Common myeloid progenitor, CD34-positive (primary cell): ENCODE measurements around the gene PHF12.

Experiments
- CTCF ChIA-PET: fragments of 350-600 bp; sonication (Branson Sonifier 250); formaldehyde crosslinking; loops from one replicate; lab custom pipeline; 2021; ENCODE audit warnings: antibody characterized with exemption; lab: Charles Lee
- POLR2A ChIA-PET: fragments of 350-600 bp; sonication (Branson Sonifier 250); formaldehyde crosslinking; loops from one replicate; lab custom pipeline; 2021; ENCODE audit warnings: antibody characterized with exemption; lab: Charles Lee
- DNase-seq, 3 donors: peaks; one replicate each; pipeline versions ENCODE4 v3.0.0 to v3.0.0-alpha.2; 2013
- H3K27ac ChIP-seq, 2 experiments: 1 replicate in 1 of 2; 2 replicates in 1 of 2; pipeline ENCODE4 v1.7.0; 2013; ENCODE audit warnings: inconsistent platforms in 2 of 2, low read length in 2 of 2, mild to moderate bottlenecking in 2 of 2, low read depth in 1 of 2, moderate library complexity in 1 of 2; ENCODE audit not compliant: severe bottlenecking in 2 of 2, insufficient read depth in 1 of 2, poor library complexity in 1 of 2
- H3K27me3 ChIP-seq, 5 experiments: replicated peaks in 2 of 5; 1 replicate in 3 of 5; 2 replicates in 2 of 5; pipeline versions ENCODE4 v1.6.1 to v1.7.0; 2013; ENCODE audit warnings: low read length in 4 of 5, mild to moderate bottlenecking in 2 of 5, moderate library complexity in 2 of 5, inconsistent platforms in 1 of 5; ENCODE audit not compliant: insufficient read depth in 5 of 5, control insufficient read depth in 4 of 5
- H3K36me3 ChIP-seq, 4 experiments: 1 replicate in 2 of 4; 2 replicates in 2 of 4; pipeline versions ENCODE4 v1.6.1 to v1.7.0; 2013; ENCODE audit warnings: low read length in 3 of 4, control low read depth in 1 of 4, mild to moderate bottlenecking in 1 of 4; ENCODE audit not compliant: control insufficient read depth in 4 of 4, insufficient read depth in 4 of 4
- H3K4me1 ChIP-seq, 4 experiments: 1 replicate in 3 of 4; 2 replicates in 1 of 4; pipeline versions ENCODE4 v1.6.1 to v1.7.1; 2013; ENCODE audit warnings: low read length in 3 of 4, mild to moderate bottlenecking in 3 of 4, control low read depth in 1 of 4, inconsistent platforms in 1 of 4, moderate library complexity in 1 of 4; ENCODE audit not compliant: control insufficient read depth in 4 of 4, insufficient read depth in 4 of 4; ENCODE audit errors: control extremely low read depth in 1 of 4
- H3K4me3 ChIP-seq, 7 experiments: 1 replicate in 4 of 7; 2 replicates in 3 of 7; pipeline versions ENCODE4 v1.5.1 to v1.7.0; 2013; ENCODE audit warnings: mild to moderate bottlenecking in 7 of 7, low read length in 6 of 7, moderate library complexity in 6 of 7, inconsistent platforms in 2 of 7, low read depth in 2 of 7, control low read depth in 1 of 7; ENCODE audit not compliant: insufficient read depth in 4 of 7, control insufficient read depth in 1 of 7; ENCODE audit errors: extremely low read depth in 1 of 7
- H3K9me3 ChIP-seq, 5 experiments: 1 replicate in 4 of 5; 2 replicates in 1 of 5; pipeline versions ENCODE4 v1.6.1 to v1.7.1; 2013; ENCODE audit warnings: low read length in 4 of 5, mild to moderate bottlenecking in 2 of 5, inconsistent platforms in 1 of 5, low read depth in 1 of 5, moderate library complexity in 1 of 5; ENCODE audit not compliant: control insufficient read depth in 4 of 5, insufficient read depth in 2 of 5; ENCODE audit errors: control extremely low read depth in 1 of 5
- WGBS: methylation state at CpG from one replicate; pipeline ENCODE4 v1.1.5; 2013; ENCODE audit not compliant: insufficient coverage; 5-methylcytosine and 5-hydroxymethylcytosine counted together

Gene PHF12

DNA sequence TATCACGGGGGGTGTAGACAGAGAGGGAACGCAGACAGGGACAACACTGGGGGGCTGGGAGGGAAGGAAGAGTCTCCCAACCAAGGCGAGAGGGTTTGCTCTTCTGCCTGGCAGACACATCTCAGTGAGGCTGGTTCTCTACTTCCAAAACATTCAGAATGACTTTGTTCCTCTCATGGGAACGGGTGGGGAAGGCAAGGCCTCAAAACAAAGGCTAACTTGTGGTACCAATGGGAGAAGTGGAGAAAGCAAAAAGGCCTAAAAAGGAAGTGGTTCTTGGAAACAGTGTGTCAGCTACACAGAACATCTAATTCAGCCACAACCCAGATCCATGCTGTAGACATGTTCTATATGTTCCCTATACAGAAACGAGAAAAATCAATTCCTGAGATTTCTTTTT is 61.3 kb downstream of the PHF12 start:
- POLR2A ChIA-PET, result no interaction called here
- H3K4me1 ChIP-seq, result peaks cover 6 to 36% (median 26%) of the 10 kb centered on the region in 4 experiments
- CTCF ChIA-PET, result interaction anchor here (1.1 to 1.8 kb wide), 2 partner anchors 13 to 19 kb away, joined by 3 read pairs; partner anchors contain the start of gene DHRS13
- H3K27ac ChIP-seq, result no peak overlapping the region
- WGBS, result 100% methylated on average over 1 of the region's 5 CpGs
- peaks cover 0 to 50% (median 37%) of the 10 kb centered on the region in 4 experiments for H3K36me3 ChIP-seq
- no peaks in the 10 kb centered on the region for H3K9me3 ChIP-seq
- no peak overlapping the region for H3K4me3 ChIP-seq
- H3K27me3 ChIP-seq, result no peaks in the 10 kb centered on the region
- DNase-seq, result no peak

DNA sequence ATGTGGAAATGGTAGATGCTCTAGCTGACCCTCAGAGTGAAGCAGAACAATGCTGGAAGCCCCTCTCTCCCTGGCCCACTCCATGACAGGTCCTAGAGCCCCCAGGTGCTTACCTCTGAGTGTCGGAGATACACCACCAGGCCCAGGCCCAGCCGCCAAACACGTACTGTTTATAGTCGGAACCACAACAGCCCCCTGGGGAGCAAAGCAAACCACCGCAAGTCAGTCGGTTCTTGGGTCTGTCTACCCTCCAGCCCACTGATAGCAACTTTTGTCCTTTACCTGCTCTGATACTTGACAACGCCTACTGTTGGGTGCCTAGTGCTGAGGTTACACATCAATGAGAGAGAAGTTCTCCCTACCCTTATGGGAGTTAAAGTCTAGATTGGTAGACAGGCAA is 62.5 kb downstream of the PHF12 start:
- no peaks in the 10 kb centered on the region for H3K9me3 ChIP-seq
- no peaks in the 10 kb centered on the region for H3K27me3 ChIP-seq
- ChIA-PET POLR2A (no interaction called here), CTCF (no interaction called here)
- 86% methylated on average over 7 of the region's 7 CpGs for WGBS
- peaks cover 6 to 34% (median 20%) of the 10 kb centered on the region in 4 experiments for H3K4me1 ChIP-seq
- no peak overlapping the region for H3K4me3 ChIP-seq
- no peak for DNase-seq
- H3K27ac ChIP-seq, result no peak overlapping the region
- peaks cover 0 to 61% (median 43%) of the 10 kb centered on the region in 4 experiments for H3K36me3 ChIP-seq

GRCh38 chr17:28887871-28888471 is 63.3 kb downstream of the PHF12 start:
- Histone ChIP-seq H3K36me3 (peaks cover 0 to 70% (median 50%) of the 10 kb centered on the region in 4 experiments), H3K27me3 (no peaks in the 10 kb centered on the region), H3K9me3 (no peaks in the 10 kb centered on the region), H3K27ac (no peak overlapping the region), H3K4me1 (peaks cover 2 to 26% (median 12%) of the 10 kb centered on the region in 4 experiments), H3K4me3 (no peak overlapping the region)
- ChIA-PET POLR2A (no interaction called here), CTCF (no interaction called here)
- WGBS, result 95% methylated on average over 6 of the region's 12 CpGs
- no peak for DNase-seq

DNA sequence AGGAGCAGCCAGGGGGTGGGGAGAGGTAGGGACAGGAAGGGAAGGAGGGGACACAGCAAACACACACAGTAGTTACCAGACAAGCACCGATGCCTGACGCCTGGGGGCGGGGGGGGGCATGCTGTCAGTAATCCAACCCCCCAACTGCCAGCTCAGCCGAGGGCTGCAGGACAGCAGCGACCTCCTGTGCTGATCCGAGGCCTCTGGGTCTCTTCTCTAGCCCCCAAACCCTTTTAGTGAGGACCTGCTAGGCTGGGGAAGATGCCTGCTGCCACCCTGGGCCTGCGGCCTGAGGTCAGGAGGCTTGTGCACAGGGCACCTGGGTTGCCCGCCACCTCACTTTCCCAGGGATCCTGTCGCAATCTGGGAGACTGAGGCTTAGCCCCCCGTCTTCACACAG is 65.4 kb downstream of the PHF12 start:
- POLR2A ChIA-PET, result no interaction called here
- CTCF ChIA-PET, result interaction anchor here (2.2 kb wide), 1 partner anchor 15 kb away, joined by 12 read pairs; no protein-coding TSS in a partner anchor
- peaks cover 6 to 82% (median 62%) of the 10 kb centered on the region in 4 experiments for H3K36me3 ChIP-seq

GRCh38 chr17:28885363-28885762 is 66.0 kb downstream of the PHF12 start:
- ChIA-PET POLR2A (no interaction called here), CTCF (interaction anchor here (1.3 to 2.2 kb wide), 2 partner anchors 14 to 42 kb away, joined by 3 to 12 read pairs; no protein-coding TSS in a partner anchor)
- Histone ChIP-seq H3K36me3 (peaks cover 11 to 86% (median 67%) of the 10 kb centered on the region in 4 experiments), H3K4me1 (peaks cover 0 to 6% (median 3%) of the 10 kb centered on the region in 4 experiments), H3K27ac (peak overlapping the region in 1 of 2 experiments; percentile 16), H3K4me3 (no peak overlapping the region), H3K9me3 (no peaks in the 10 kb centered on the region), H3K27me3 (no peaks in the 10 kb centered on the region)
- 94% methylated on average over 4 of the region's 4 CpGs for WGBS
- no peak for DNase-seq

More for the DNA sequence above, 65.4 kb downstream of the PHF12 start:
- peaks cover 0 to 8% (median 5%) of the 10 kb centered on the region in 4 experiments for H3K4me1 ChIP-seq
- H3K27ac ChIP-seq, result peak overlapping the region in 1 of 2 experiments; percentile 16
- WGBS, result 92% methylated on average over 8 of the region's 10 CpGs
- H3K4me3 ChIP-seq, result no peak overlapping the region
- H3K27me3 ChIP-seq, result no peaks in the 10 kb centered on the region
- DNase-seq, result no peak
- no peaks in the 10 kb centered on the region for H3K9me3 ChIP-seq

- WGBS, result 92% methylated on average over 25 of the region's 27 CpGs
- H3K4me1 ChIP-seq, result no peaks in the 10 kb centered on the region
- no peak overlapping the region for H3K27ac ChIP-seq
- ChIA-PET POLR2A (no interaction called here), CTCF (interaction anchor here (0.5 to 1.5 kb wide), 3 partner anchors 33 to 119 kb away, joined by 3 read pairs; no protein-coding TSS in a partner anchor)
- H3K4me3 ChIP-seq, result no peak overlapping the region
- H3K9me3 ChIP-seq, result no peaks in the 10 kb centered on the region
- peaks cover 11 to 99% (median 77%) of the 10 kb centered on the region in 4 experiments for H3K36me3 ChIP-seq
- no peak for DNase-seq
- no peaks in the 10 kb centered on the region for H3K27me3 ChIP-seq
Observed at GRCh38 chr17:28883967-28884702, 67.2 kb downstream of the PHF12 start.
